Endothelial cell of umbilical vein (primary cell): ENCODE data around the gene SHISA9. TPM values are rescaled to one million over a fixed set of nuclear protein-coding genes. Genes with fewer than 3 reads are reported as not detected.

Experiments used
- BruUV-seq: library from RNA; stranded (reverse); fragments of 400-500 nt; replicated peaks from 2 replicates; lab custom pipeline; 2021; lab: Mats Ljungman, UMichigan
- CTCF ChIA-PET: fragments of 300-600, 350-600 bp; sonication (Branson Sonifier 250); formaldehyde crosslinking; loops from one replicate; lab custom pipeline; 2021; ENCODE audit warnings: antibody characterized with exemption, inconsistent platforms; lab: Charles Lee
- POLR2A ChIA-PET: fragments of 300-600, 350-600 bp; sonication (Branson Sonifier 250); formaldehyde crosslinking; loops from one replicate; lab custom pipeline; 2021; ENCODE audit warnings: antibody characterized with exemption, inconsistent platforms; lab: Charles Lee
- DNase-seq: peaks from one replicate; pipeline ENCODE4 v3.0.0-alpha.2; 2011; ENCODE audit warnings: low read depth, low spot score
- FAIRE-seq: peaks from 2 replicates; lab custom pipeline; 2011; peaks lifted over from hg19 to GRCh38; lab: Jason Lieb, UNC
- H2AFZ ChIP-seq: 2 replicates; pipeline ENCODE4 v1.6.0; 2012; ENCODE audit warnings: low read depth, low read length, control low read depth, inconsistent platforms
- H3K27ac ChIP-seq: 2 replicates; pipeline ENCODE4 v1.5.1; 2011; ENCODE audit warnings: low read depth, mild to moderate bottlenecking, control low read depth, low read length, moderate library complexity; ENCODE audit not compliant: insufficient read depth
- H3K27me3 ChIP-seq, 2 experiments: 2 replicates each; pipeline versions ENCODE4 v1.6.0 to v1.6.1; 2011; ENCODE audit warnings: low read length in 2 of 2, mixed read lengths in 1 of 2; ENCODE audit not compliant: control insufficient read depth in 2 of 2, insufficient read depth in 2 of 2
- H3K36me3 ChIP-seq, 2 experiments: 2 replicates in 1 of 2; 3 replicates in 1 of 2; pipeline ENCODE4 v1.5.1; 2011; ENCODE audit warnings: low read length in 2 of 2, mild to moderate bottlenecking in 1 of 2, moderate library complexity in 1 of 2; ENCODE audit not compliant: control insufficient read depth in 2 of 2, insufficient read depth in 2 of 2; ENCODE audit errors: extremely low read depth in 1 of 2
- H3K4me1 ChIP-seq: 3 replicates; pipeline ENCODE4 v1.5.1; 2011; ENCODE audit warnings: mild to moderate bottlenecking, low read length; ENCODE audit not compliant: control insufficient read depth, insufficient read depth; ENCODE audit errors: extremely low read depth
- H3K4me2 ChIP-seq: 2 replicates; pipeline ENCODE4 v1.6.1; 2011; ENCODE audit warnings: low read length, control low read depth, mixed read lengths; ENCODE audit not compliant: insufficient read depth
- H3K4me3 ChIP-seq, 3 experiments: fragments of 200-600 bp in 1 of 3; sonication (generic), shearing (Covaris generic) in 1 of 3; replicated peaks in 1 of 3; 2 replicates each; pipeline ENCODE4 v1.5.1; 2011 to 2016; ENCODE audit warnings: control low read depth in 3 of 3, low read length in 3 of 3, mild to moderate bottlenecking in 2 of 3, inconsistent platforms in 1 of 3, low read depth in 1 of 3, moderate library complexity in 1 of 3; ENCODE audit not compliant: insufficient read depth in 1 of 3
- H3K79me2 ChIP-seq: 2 replicates; pipeline ENCODE4 v1.6.0; 2012; ENCODE audit warnings: low read length, inconsistent platforms; ENCODE audit not compliant: control insufficient read depth, insufficient read depth
- H3K9ac ChIP-seq: replicated peaks from 2 replicates; pipeline ENCODE3; 2011; ENCODE audit warnings: low read length, control low read depth; ENCODE audit not compliant: insufficient read depth; ENCODE audit errors: extremely low read depth
- H3K9me1 ChIP-seq: replicated peaks from 3 replicates; pipeline ENCODE4 v1.6.0; 2011; ENCODE audit warnings: mild to moderate bottlenecking, low read length; ENCODE audit not compliant: control insufficient read depth, insufficient read depth; ENCODE audit errors: extremely low read depth
- H3K9me3 ChIP-seq: replicated peaks from 2 replicates; pipeline ENCODE4 v1.5.1; 2012; ENCODE audit warnings: low read length, inconsistent platforms; ENCODE audit not compliant: control insufficient read depth, insufficient read depth
- H4K20me1 ChIP-seq: replicated peaks from 2 replicates; pipeline ENCODE3; 2011; ENCODE audit warnings: mild to moderate bottlenecking, low read length; ENCODE audit not compliant: control insufficient read depth, insufficient read depth; ENCODE audit errors: extremely low read depth
- CTCF ChIP-seq, 2 donors: IDR thresholded peaks; 1 replicate in 1 of 2; 2 replicates in 1 of 2; pipeline ENCODE4 v1.5.1; 2011; ENCODE audit warnings: low read length in 2 of 2, mild to moderate bottlenecking in 2 of 2, moderate library complexity in 2 of 2, control low read depth in 1 of 2, inconsistent platforms in 1 of 2, low read depth in 1 of 2; ENCODE audit not compliant: insufficient read depth in 1 of 2; ENCODE audit errors: extremely low read depth in 1 of 2
- EZH2 ChIP-seq: IDR thresholded peaks from 2 replicates; pipeline ENCODE4 v1.6.1; 2012; ENCODE audit warnings: borderline replicate concordance, low read depth, mild to moderate bottlenecking, moderate library complexity, low read length, inconsistent platforms; ENCODE audit not compliant: severe bottlenecking
- FOS ChIP-seq: IDR thresholded peaks from 2 replicates; pipeline ENCODE4 v1.6.1; 2011; ENCODE audit warnings: mild to moderate bottlenecking, low read length, moderate library complexity, borderline replicate concordance; ENCODE audit not compliant: insufficient read depth
- GATA2 ChIP-seq: IDR thresholded peaks from 2 replicates; pipeline ENCODE4 v1.7.0; 2011; ENCODE audit warnings: low read depth, mild to moderate bottlenecking, moderate library complexity, mixed read lengths, low read length; ENCODE audit not compliant: insufficient read length, insufficient read depth
- JUN ChIP-seq: IDR thresholded peaks from 2 replicates; pipeline ENCODE4 v1.6.1; 2011; ENCODE audit warnings: borderline replicate concordance, low read depth; ENCODE audit not compliant: insufficient read length, insufficient read depth
- MAX ChIP-seq: IDR thresholded peaks from 2 replicates; pipeline ENCODE4 v1.6.1; 2011; ENCODE audit not compliant: insufficient read depth, insufficient read length
- MYC ChIP-seq: IDR thresholded peaks from one replicate; pipeline ENCODE4 v1.6.1; 2011; ENCODE audit warnings: mild to moderate bottlenecking, low read depth, low read length
- POLR2A ChIP-seq: IDR thresholded peaks from 2 replicates; pipeline ENCODE4 v1.6.1; 2012; ENCODE audit warnings: low read depth, mild to moderate bottlenecking, control low read depth, low read length
- POLR2AphosphoS5 ChIP-seq: IDR thresholded peaks from 2 replicates; pipeline ENCODE4 v1.6.1; 2012; ENCODE audit warnings: low read depth, mild to moderate bottlenecking, control low read depth, low read length, moderate library complexity; ENCODE audit not compliant: insufficient read depth
- dilution Hi-C: fragments of 300-500 bp; cut with MboI; formaldehyde crosslinking; loops from one replicate; pipeline ENCODE4 v1.15.0; 2019; ENCODE audit warnings: low sequenced_read_pairs; ENCODE audit not compliant: extremely low pct_ligation_motif_present
- intact Hi-C: fragments of 100-400 bp; cut with micrococcal nuclease; formaldehyde crosslinking; loops from one replicate; pipeline ENCODE4 v1.10.0; 2022
- polyA plus RNA-seq, 4 experiments: library from polyadenylated mRNA; depleted of rRNA in 3 of 4; stranded (reverse) in 3 of 4; unstranded in 1 of 4; fragments of >200 nt; gene quantifications; 2 replicates each; pipeline versions ENCODE4 v1.2.1 to v1.2.3, GENCODE V29; 2011 to 2012; ENCODE audit warnings: missing spikeins in 1 of 4
- total RNA-seq: library from RNA; stranded (reverse); gene quantifications from 2 replicates; pipeline ENCODE4 v1.2.3, GENCODE V29; 2021

The SHISA9 gene
- total and polyA plus RNA-seq, 2 donors (not counting 3 experiments of a cell fraction or from before 2014, with no cell fraction given): not detected

- no peaks in the 10 kb centered on the region for H3K9me1 ChIP-seq
- no peaks in the 10 kb centered on the region for H3K79me2 ChIP-seq
- no peaks in the 10 kb centered on the region for H4K20me1 ChIP-seq
- peaks cover 2% of the 10 kb centered on the region for H3K9me3 ChIP-seq
- FAIRE-seq (no peak), DNase-seq (no peak)
- intact Hi-C loops: no loop called here
- no peak for TF ChIP-seq MYC
- TF ChIP-seq POLR2A: no peak
- no TSS peak for BruUV-seq
- no peak overlapping the region for H3K4me2 ChIP-seq
- H3K27me3 ChIP-seq: no peaks in the 10 kb centered on the region
- no peaks in the 10 kb centered on the region for H3K4me1 ChIP-seq
- POLR2A ChIA-PET: no interaction called here
- H2AFZ ChIP-seq: no peak overlapping the region
- H3K27ac ChIP-seq: no peak overlapping the region
- CTCF ChIA-PET: no interaction called here
- H3K9ac ChIP-seq: no peak overlapping the region
- dilution Hi-C loops: no loop called here
- H3K36me3 ChIP-seq: no peaks in the 10 kb centered on the region
- H3K4me3 ChIP-seq: no peak overlapping the region
Observed at GRCh38 chr16:13041180-13041579, 139.8 kb downstream of the SHISA9 start.

GRCh38 chr16:13041646-13042290 lies 140.4 kb downstream of the SHISA9 start:
- H2AFZ ChIP-seq: no peak overlapping the region
- no peaks in the 10 kb centered on the region for H3K4me1 ChIP-seq
- no peak overlapping the region for H3K4me3 ChIP-seq
- POLR2A ChIA-PET: no interaction called here
- no peaks in the 10 kb centered on the region for H3K79me2 ChIP-seq
- no peaks in the 10 kb centered on the region for H3K36me3 ChIP-seq
- no peak overlapping the region for H3K27ac ChIP-seq
- dilution Hi-C loops (no loop called here), intact Hi-C loops (no loop called here)
- DNase-seq (no peak), FAIRE-seq (no peak)
- no peak overlapping the region for H3K9ac ChIP-seq
- no peaks in the 10 kb centered on the region for H3K27me3 ChIP-seq
- no peak overlapping the region for H3K4me2 ChIP-seq
- CTCF ChIA-PET: no interaction called here
- TF ChIP-seq JUN (no peak), POLR2AphosphoS5 (no peak), CTCF (IDR thresholded peaks at IDR 0.05; ENCODE audit: extremely low read depth in 1 of 2, insufficient read depth in 1 of 2, low read depth in 1 of 2, low read length in 2 of 2) (no peak), GATA2 (no peak), POLR2A (no peak), MAX (no peak), EZH2 (no peak), FOS (no peak)
- no peaks in the 10 kb centered on the region for H3K9me1 ChIP-seq
- no TSS peak for BruUV-seq
- H3K9me3 ChIP-seq: peaks cover 2% of the 10 kb centered on the region
- H4K20me1 ChIP-seq: no peaks in the 10 kb centered on the region
